GM12891 (cell line): ENCODE results near the gene ASGR1.

Experiments used
- DNase-seq: peaks from one replicate; pipeline ENCODE4 v3.0.0; 2011; ENCODE audit warnings: low spot score; ENCODE audit not compliant: insufficient read length
- FAIRE-seq: peaks from 2 replicates; lab custom pipeline; 2011; peaks lifted over from hg19 to GRCh38; lab: Jason Lieb, UNC
- PAX5 ChIP-seq: IDR thresholded peaks from 2 replicates; pipeline ENCODE4 v1.6.1; 2011; ENCODE audit warnings: low read length, moderate library complexity, mild to moderate bottlenecking; ENCODE audit not compliant: insufficient read depth, severe bottlenecking
- POLR2A ChIP-seq: IDR thresholded peaks from 2 replicates; pipeline ENCODE4 v1.6.1; 2011; ENCODE audit warnings: low read depth, low read length, control low read depth
- POLR2AphosphoS5 ChIP-seq: IDR thresholded peaks from 2 replicates; pipeline ENCODE4 v1.6.1; 2011; ENCODE audit warnings: low read depth, low read length, control low read depth
- POU2F2 ChIP-seq: IDR thresholded peaks from 2 replicates; pipeline ENCODE4 v1.6.1; 2011; ENCODE audit warnings: low read depth, mild to moderate bottlenecking, control low read depth, low read length, moderate library complexity
- SPI1 ChIP-seq: IDR thresholded peaks from 2 replicates; pipeline ENCODE4 v1.6.1; 2011; ENCODE audit warnings: low read depth, low read length, control low read depth
- TAF1 ChIP-seq: IDR thresholded peaks from 2 replicates; pipeline ENCODE4 v1.6.1; 2011; ENCODE audit warnings: low read depth, low read length, control low read depth

The ASGR1 gene

GRCh38 chr17:7123844-7124243 is 55.3 kb downstream of the ASGR1 start:
- FAIRE-seq (no peak), DNase-seq (no peak)
- no peak for TF ChIP-seq TAF1
- TF ChIP-seq SPI1: no peak
- TF ChIP-seq POLR2AphosphoS5: no peak
- no peak for TF ChIP-seq POLR2A
- TF ChIP-seq POU2F2: no peak
- no peak for TF ChIP-seq PAX5
